ENCODE results near the gene PRKCZ. TPM values are rescaled to one million over a fixed set of nuclear protein-coding genes. Genes with fewer than 3 reads are reported as not detected.

Gene PRKCZ
- total and polyA plus RNA-seq, 2 of the 4 experiments (the other 2 are of a cell fraction): 2.0 to 3.5 TPM

- no peak for TF ChIP-seq USF2 (IDR thresholded peaks at IDR 0.05; ENCODE audit: low read depth, low read length)
- no peak for TF ChIP-seq CEBPB (IDR thresholded peaks at IDR 0.05; ENCODE audit: low read depth, low read length)
- TF ChIP-seq FOS (IDR thresholded peaks at IDR 0.05; ENCODE audit: low read depth, low read length): no peak
- TF ChIP-seq MAZ (IDR thresholded peaks at IDR 0.05; ENCODE audit: borderline replicate concordance, low read depth, low read length): no peak
Measured at GRCh38 chr1:2200308-2200943, 150.2 kb downstream of the PRKCZ start (continued).

DNA sequence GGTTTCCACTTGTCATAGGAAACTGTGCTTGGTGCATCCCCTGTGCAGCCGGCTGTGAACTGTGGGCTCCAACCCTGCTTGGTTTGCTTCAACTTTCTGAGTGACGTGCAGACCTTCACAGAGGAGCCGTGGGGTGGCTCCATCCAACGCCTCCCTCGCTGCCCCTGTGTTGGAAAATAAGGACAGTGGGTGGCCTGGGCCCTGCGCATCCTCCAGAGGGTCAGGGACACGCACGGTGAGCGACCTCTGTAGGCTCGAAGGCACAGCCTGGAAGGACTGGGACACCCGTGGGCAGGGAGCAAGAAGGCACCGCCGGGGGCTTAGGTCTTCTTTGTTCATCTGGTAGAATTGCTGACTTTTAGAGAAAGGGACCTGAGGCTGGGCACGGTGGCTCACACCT, 150.9 kb downstream of the PRKCZ start:
- Histone ChIP-seq H3K4me2 (ENCODE audit: low read depth, low read length) (no peak overlapping the region), H3K27ac (ENCODE audit: insufficient read depth, low read length) (no peak overlapping the region), H3K36me3 (ENCODE audit: control insufficient read depth, insufficient read depth, low read length) (no peaks in the 10 kb centered on the region), H3K9ac (ENCODE audit: low read depth, low read length) (no peak overlapping the region), H2BK15ac (ENCODE audit: low read depth, low read length) (no peak overlapping the region), H2AK5ac (ENCODE audit: low read depth, low read length) (no peak overlapping the region), H3K23ac (ENCODE audit: low read depth, low read length) (no peak overlapping the region), H3K18ac (ENCODE audit: low read depth, low read length) (no peak overlapping the region), H2BK5ac (ENCODE audit: low read depth, low read length, poor library complexity, severe bottlenecking) (no peak overlapping the region), H3K4me1 (ENCODE audit: control insufficient read depth, insufficient read depth, low read length) (peaks cover 16% of the 10 kb centered on the region), H4K8ac (ENCODE audit: low read depth in 2 of 2, low read length in 2 of 2) (no peak overlapping the region), H2AK9ac (replicated peaks; ENCODE audit: low read depth, low read length, poor library complexity) (peak overlapping the region; percentile 33), H2AFZ (replicated peaks; ENCODE audit: low read length, poor library complexity) (no peak overlapping the region), H2BK120ac (ENCODE audit: low read depth, low read length) (no peak overlapping the region), H3K56ac (ENCODE audit: extremely low read depth, insufficient read depth, low read length) (no peak overlapping the region), H3K9me1 (ENCODE audit: insufficient read depth, low read length) (no peaks in the 10 kb centered on the region; the same call in 1 of the 2 replicates), H3K9me3 (ENCODE audit: control insufficient read depth, insufficient read depth, low read length) (no peaks in the 10 kb centered on the region), H3K4ac (ENCODE audit: low read depth, low read length) (no peak overlapping the region), H3K79me1 (ENCODE audit: low read depth in 1 of 2, low read length in 2 of 2) (peaks cover 14 to 44% of the 10 kb centered on the region in 2 experiments), H3K14ac (replicated peaks; ENCODE audit: low read depth, low read length) (no peak overlapping the region), H2BK20ac (ENCODE audit: low read depth, low read length) (no peak overlapping the region), H3K4me3 (ENCODE audit: insufficient read depth, low read depth, low read length) (no peak overlapping the region), H4K91ac (ENCODE audit: insufficient read depth, low read depth, low read length) (no peak overlapping the region), H4K5ac (ENCODE audit: low read depth, low read length) (no peak overlapping the region), H3K27me3 (ENCODE audit: control insufficient read depth, insufficient read depth, low read length) (no peaks in the 10 kb centered on the region), H4K20me1 (ENCODE audit: insufficient read depth, low read length) (no peaks in the 10 kb centered on the region)
- no peak for ATAC-seq (ENCODE audit: low read depth)
- WGBS, 2 experiments (ENCODE audit: extremely low coverage in 2 of 2, insufficient read length in 1 of 2): 95% methylated on average over 8 of the region's 14 CpGs; no CpG with 5 or more reads in 1 of the 2 experiments
- POLR2A ChIA-PET (ENCODE audit: unreplicated experiment): no interaction called here
- CTCF ChIA-PET: no interaction called here
- intact Hi-C loops (cut with micrococcal nuclease) (no loop called here), dilution Hi-C loops (cut with HindIII; ENCODE audit: low sequenced_read_pairs, unreplicated experiment) (no loop called here), in situ Hi-C loops (cut with MboI; ENCODE audit: low sequenced_read_pairs) (no loop called here)
- BruUV-seq (replicated peaks): no TSS peak
- DNase-seq: no peak
- TF ChIP-seq RCOR1 (IDR thresholded peaks at IDR 0.05; ENCODE audit: insufficient replicate concordance, low read length): no peak
- TF ChIP-seq BHLHE40 (IDR thresholded peaks at IDR 0.05; ENCODE audit: low read depth, low read length): no peak
- no peak for TF ChIP-seq ELK1 (IDR thresholded peaks at IDR 0.05; ENCODE audit: borderline replicate concordance, low read depth, low read length)
- TF ChIP-seq POLR2A (IDR thresholded peaks at IDR 0.05; ENCODE audit: low read depth, low read length): no peak
- no peak for TF ChIP-seq RFX5 (IDR thresholded peaks at IDR 0.05; ENCODE audit: low read depth, low read length)
- no peak for TF ChIP-seq RAD21 (IDR thresholded peaks at IDR 0.05; ENCODE audit: low read length)
- TF ChIP-seq FOS (IDR thresholded peaks at IDR 0.05; ENCODE audit: low read depth, low read length): no peak
- TF ChIP-seq NFE2L2 (IDR thresholded peaks at IDR 0.05; ENCODE audit: low read depth, low read length): no peak
- TF ChIP-seq MXI1 (IDR thresholded peaks at IDR 0.05; ENCODE audit: borderline replicate concordance, low read depth, low read length): no peak
- TF ChIP-seq, protein P1, sequence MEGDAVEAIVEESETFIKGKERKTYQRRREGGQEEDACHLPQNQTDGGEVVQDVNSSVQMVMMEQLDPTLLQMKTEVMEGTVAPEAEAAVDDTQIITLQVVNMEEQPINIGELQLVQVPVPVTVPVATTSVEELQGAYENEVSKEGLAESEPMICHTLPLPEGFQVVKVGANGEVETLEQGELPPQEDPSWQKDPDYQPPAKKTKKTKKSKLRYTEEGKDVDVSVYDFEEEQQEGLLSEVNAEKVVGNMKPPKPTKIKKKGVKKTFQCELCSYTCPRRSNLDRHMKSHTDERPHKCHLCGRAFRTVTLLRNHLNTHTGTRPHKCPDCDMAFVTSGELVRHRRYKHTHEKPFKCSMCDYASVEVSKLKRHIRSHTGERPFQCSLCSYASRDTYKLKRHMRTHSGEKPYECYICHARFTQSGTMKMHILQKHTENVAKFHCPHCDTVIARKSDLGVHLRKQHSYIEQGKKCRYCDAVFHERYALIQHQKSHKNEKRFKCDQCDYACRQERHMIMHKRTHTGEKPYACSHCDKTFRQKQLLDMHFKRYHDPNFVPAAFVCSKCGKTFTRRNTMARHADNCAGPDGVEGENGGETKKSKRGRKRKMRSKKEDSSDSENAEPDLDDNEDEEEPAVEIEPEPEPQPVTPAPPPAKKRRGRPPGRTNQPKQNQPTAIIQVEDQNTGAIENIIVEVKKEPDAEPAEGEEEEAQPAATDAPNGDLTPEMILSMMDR (conservative IDR thresholded peaks at IDR 0.05; ENCODE audit: low read depth, low read length): no peak
- TF ChIP-seq MAZ (IDR thresholded peaks at IDR 0.05; ENCODE audit: borderline replicate concordance, low read depth, low read length): no peak
